ENCODE measurements around the gene ZNF831.

ZNF831 gene

DNA sequence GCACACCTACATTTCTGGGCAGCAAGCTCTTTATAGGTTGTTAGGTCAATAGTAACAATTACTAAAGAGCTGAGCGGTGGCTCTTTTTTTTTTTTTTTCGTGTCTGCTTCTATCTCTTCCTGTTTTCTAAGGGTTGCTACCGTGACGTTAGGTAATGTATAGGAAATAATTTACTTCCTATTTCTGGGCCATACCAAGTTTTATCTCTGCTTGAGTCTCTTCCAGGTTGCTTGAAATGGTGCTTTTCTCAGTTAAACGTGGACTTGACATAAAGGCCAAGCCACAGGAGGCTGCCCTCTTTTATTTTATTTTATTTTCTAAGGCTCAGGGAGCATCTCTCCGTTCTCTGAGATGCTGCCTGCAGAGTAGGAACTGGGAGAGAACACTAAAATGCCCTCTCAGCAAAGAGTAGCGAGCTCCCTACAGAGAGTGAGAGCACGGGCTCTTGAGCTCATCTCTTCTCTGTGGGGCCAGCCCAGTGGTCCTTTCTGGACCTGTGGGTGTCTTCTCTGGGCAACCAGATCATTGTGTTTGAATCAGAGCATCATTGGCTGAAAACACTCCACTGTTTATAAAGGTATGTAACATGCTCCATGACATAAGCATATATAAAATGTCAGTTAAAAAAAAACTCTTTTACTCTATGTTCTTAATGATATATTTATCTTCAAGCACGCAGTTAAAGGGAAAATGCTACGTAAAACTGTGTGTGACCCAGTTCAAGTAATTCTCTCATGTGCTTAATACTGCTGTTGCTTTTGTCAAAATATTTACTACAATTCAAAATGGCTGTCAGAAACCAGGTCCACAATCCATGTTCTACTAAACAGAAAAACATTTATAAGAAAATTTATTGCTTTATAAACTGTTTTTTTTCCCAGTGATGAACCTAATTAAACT lies at the start of gene ZNF831:
Gene ZNF831, plus strand, starts transcription at position 191 of the 900 bp plus-strand sequence. CDS start 27,199 bp downstream, outside the sequence.
- no peak for DNase-seq (ENCODE audit: low read depth)

DNA sequence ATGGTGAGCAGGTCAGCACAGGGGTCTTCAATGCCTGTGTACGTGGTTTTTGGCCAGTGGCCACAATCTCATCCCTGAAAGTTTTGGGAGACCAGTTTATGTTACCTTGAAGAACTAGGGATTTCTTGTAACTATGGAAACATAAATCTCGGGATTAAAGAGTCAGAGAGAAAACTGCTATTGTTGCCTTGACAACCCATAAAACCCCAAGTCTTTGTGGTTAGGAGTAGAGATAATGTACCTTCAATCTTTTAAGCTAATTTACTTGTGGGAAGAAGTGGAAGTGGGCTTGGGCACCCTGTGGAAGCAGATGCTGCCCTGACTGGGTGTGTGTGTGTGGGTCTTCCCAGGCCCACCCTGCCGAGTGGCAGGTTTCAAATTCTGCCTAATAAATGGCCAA lies 46.1 kb upstream of the ZNF831 start:
- DNase-seq (ENCODE audit: low read depth) = no peak

DNA sequence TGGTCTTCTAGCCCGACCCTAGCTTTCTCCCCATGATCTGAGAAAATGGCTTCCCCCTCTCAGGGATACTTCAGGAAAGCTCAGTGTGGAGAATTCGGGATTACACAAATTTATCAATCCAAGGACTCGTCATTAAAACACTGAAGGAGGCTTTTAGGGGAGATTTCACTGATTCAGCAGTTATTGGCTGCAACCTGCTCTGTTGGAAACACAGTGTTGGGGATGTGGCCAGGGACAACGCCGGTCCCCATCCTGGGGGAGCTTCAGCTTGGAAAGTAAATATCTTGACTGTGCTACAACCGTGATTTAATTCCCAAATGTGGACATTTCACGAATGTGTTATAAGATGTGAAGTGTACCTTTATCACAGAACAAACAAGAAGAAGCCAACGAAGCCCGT lies 44.8 kb upstream of the ZNF831 start:
- DNase-seq (ENCODE audit: low read depth) = no peak

DNA sequence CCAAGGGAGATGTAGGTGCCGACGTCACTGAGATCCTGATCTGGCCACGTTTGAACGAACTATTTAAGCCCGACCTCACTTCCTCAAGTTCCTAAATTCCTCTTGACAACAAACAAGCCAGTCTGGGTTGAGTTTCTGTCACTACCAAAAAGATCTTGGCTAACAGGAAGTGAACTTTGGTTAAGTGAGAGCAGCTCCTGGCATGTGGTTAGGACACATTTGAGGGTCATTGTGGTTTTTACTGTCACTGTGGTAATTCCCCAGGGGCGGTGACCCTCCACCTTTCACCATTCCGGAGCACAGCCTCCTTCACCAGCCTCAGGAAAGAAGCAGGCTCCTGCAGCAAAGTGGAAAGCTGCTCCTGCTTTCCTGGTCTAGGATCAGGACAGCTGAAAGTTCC lies 43.1 kb upstream of the ZNF831 start:
- no peak for DNase-seq (ENCODE audit: low read depth)

DNA sequence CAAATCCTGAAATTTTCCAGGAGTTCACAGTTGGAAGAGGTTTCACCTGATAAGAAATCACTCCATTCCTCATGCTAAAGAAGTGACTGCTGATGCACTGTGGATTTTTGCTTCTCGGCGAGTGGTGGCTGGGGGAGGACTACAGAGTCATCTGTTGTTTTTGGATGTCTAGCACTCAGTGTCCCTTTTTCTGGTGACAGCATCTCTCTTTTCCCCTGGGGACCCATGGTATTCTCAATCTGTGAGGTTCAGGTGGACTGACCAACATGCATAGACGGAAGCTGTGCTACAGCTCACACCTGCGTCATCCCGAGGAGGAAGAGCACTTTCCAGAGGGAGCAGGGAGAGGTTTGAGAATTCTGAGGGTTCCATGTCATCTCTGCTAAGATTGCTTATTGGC lies 42.7 kb upstream of the ZNF831 start:
- no peak for DNase-seq (ENCODE audit: low read depth)

DNA sequence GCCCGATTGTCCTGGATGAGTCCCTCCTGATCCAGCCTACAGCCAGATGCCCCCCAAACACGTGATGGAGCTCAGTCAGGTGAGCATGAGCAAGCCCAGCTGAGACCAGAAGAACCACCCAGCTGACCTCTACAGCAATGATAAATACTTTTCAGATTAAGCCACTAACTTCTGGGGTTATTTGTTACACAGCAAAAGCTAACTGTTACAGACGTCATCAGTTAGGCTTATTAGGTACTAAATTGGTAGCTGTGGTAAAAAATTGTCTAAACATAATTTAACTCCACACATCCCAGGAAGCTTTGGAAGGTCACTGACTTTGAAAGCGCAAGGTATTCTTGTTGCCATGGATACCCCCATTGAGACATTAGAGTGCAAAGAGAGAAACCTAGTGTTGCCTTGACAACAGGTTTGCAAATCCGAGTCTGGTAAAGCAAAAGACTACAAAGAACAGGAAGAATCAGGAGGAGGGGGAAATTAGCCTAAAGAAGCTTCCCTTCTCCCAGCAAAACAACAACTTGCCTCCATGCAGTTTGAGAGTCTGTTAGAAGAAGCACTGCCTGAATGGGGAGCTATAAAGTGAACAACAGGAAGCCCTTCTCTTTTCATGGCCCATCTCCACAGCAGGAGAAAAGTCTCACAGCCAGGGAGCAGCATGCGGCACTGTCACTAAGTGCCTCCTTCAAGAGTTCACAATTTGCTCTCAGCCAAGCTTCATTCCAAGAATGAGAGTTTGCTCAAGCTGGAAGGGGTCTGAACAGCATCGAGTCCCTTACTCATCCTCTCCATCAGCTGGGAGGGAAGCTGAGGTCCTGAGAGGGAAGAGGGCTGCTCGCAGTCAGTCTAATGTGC lies 41.7 kb upstream of the ZNF831 start:
- no peak for DNase-seq (ENCODE audit: low read depth)

DNA sequence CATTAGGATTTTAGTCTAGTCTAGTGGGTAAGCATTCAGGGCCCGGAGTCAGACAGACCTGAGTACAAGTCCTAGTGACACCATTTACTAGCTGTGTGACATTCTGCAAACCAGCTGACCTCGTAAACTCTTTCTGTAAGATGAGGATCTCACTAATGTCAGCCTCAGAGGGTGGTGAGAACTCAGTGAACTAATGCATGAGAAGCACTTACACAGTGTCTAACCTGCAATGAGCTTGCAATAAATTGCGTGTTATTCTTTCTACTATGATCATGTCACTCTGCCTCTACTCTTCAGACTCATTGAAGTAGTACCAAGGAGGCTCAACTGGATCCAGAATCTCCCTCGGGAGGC lies 41.1 kb upstream of the ZNF831 start:
- DNase-seq (ENCODE audit: low read depth) = no peak

DNA sequence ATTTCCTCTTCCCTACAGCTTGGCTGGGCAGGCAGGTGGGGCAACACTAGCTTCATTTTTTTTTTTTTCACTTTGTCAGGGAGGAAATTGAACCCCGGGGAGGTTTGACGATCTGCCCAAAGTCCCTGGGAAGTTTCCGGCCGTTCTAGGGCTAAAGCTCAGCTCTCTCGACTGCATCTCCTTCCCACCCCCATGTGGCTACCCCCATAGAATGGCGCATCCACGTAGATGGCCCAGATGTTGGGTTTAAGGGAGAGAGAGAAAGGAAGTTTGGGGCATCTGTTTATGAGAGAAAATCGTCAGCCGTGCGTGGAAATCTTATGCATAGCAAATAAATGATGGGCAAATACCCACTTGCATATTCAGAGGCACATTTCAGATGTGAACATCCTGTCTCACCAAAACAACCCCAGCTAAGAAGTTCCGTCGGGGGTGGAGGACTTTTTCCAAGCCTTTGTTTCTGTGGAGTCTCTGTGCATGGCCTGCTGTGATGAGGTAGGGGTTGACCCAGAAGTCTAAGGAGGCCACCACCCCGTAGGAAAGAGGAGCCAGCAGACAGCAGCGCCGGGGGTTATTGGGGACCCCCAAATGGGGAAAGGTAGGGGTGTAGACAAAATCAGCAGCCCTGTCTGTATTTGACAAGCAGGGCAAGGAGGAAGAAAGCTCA lies 40.5 kb upstream of the ZNF831 start:
- no peak for DNase-seq (ENCODE audit: low read depth)

DNA sequence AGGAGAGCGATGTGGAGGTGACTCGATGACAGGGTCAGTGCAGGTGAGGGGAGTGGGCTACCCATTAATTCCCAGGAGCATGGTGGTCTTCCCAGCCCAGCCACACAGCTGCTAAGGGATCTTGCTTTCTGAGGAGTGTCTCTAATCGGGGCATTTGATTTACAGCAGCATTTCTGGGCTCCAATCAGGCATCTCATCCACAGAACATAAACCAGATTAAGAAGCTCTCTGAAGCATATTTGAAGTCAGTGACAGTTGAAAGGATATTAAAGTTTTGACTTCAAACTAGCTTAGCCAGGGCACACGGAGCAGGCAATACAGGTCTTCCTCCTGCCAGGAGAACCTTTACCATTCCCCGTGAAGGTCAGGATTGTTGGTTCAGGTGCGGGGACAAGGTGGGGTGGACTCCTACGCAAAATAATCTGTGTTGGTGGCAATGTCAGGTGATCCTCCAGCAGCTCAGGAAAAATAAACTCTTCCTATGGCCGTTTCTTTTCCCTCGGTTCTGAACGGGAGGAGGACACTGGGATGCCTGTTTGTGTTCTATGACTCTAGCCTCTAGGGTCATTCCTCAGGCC lies 39.9 kb upstream of the ZNF831 start:
- DNase-seq (ENCODE audit: low read depth) = no peak

DNA sequence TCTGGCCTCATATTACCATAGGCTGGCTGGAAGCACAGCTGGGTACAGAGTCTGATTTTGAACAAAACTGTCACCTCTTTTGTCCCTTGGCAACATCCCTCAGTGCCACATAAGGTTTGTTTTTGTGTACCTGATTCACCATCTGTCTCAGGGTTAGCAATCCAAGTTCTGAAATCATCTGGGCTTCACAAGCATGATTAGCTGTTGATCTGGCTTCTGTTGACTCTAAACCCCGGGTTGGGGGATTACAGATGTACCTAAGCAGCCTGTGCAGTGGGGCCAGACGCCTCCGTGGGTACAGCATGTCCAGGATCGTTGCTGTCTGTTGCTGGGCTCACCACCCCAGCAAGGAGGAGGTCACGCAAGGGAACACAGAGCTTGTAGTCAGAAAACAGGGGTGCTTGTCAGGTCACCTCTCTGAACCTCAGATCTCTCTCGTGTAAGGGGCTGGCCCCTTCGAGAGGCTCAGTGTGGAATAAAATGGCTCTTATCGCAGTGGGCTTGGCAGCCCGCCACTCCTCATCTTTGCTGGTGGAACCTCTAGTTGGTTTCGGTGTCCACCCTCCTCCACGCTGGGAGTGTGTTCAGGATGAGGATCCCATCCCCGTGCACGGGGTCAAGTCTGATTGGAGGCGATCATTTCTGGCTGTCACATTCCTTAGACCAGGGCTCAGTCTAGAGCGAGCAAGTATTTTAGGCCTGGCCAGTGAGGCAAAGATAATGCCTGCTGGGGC lies 39.2 kb upstream of the ZNF831 start:
- no peak for DNase-seq (ENCODE audit: low read depth)

DNA sequence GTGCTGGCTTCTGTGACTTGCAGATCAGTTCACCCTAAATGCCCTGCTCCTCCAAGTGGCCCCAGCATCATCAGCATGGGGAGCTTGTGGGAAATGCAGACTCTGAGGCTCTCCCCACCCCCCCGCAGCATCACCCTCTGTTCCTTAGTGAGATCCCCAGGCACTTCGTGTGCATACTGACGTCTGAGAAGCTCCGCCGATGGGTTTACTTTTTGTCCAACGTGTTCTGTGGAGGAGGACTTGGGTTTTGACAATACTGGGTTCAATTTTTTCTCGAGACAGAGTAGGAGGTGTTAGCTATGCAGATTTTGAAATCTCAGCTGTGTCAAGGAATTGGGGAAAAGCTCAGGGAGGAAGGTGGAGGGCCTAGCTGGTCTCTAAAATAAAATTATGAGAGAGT lies 38.3 kb upstream of the ZNF831 start:
- DNase-seq (ENCODE audit: low read depth) = no peak

DNA sequence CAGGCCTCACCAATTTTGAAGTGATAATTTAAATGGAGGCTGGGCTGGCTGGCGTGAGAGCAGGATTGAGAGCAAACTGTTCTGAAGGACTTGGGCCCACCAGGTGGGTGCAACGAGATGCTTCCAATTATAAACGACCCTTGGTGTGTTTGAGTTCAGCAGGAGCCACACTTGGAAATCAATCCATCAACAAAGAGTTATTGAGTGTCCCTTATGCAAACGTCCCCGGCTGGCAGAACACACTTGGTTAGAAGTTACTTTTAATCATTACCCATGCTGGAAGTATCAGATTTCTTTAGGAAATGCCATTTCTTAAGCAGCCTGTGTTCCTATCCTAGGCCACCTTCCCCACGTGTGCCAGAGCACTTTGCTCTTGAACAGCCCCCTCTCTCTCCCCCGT lies 37.8 kb upstream of the ZNF831 start:
- no peak for DNase-seq (ENCODE audit: low read depth)

DNA sequence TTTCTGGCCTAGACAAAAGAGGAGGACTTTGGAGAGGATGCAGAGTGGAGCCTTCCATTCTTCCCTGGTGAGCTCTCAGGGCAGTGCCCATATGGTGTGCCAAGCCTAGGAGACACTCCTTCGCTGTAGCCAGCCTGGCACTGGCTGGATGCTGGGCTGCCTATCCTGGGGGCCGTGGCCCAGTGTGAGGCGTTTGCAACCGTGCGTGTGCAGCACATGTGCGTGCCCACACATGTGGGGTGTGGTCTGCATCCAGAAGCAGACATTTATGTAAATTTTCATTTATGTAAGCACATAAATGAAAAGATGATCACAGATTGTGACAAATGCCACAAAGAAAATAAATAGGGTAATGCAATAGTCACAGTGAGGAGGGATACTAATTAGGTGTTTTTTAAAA lies 35.8 kb upstream of the ZNF831 start:
- no peak for DNase-seq (ENCODE audit: low read depth)

DNA sequence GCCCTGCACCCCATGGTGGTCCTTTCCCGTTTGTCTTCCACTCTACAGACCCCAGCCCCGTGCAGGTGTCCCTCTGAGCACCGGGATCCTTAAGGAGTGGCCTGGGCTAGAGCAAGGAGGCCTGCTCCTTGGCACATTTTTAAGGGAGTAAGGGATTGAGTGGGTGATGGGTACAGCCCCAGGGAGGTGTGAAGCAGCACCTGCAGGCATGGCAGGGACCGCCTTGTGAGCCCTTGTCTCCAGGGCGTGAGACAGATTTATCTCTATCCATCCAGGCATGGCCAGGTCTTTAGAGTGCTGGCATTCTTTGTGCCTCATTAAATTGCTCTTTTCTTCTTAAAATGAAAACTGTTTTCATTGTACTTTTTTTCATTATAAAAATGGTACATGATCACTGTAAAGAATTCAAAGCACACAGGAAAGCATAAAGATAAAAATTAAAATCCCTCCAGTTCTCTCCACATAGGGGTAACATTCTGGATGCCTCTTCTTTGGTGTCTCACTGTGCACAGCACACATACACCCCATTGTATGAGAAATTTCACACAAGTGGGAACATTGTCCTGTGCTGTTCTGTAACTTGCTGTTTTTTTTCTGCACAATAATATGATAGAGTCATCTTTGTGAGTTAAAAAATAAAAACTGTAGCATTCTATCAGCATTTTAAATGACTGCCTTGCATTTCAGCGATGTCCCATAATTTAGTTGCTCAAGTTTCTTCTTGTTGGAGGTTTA lies 31.9 kb upstream of the ZNF831 start:
- no peak for DNase-seq (ENCODE audit: low read depth)

DNA sequence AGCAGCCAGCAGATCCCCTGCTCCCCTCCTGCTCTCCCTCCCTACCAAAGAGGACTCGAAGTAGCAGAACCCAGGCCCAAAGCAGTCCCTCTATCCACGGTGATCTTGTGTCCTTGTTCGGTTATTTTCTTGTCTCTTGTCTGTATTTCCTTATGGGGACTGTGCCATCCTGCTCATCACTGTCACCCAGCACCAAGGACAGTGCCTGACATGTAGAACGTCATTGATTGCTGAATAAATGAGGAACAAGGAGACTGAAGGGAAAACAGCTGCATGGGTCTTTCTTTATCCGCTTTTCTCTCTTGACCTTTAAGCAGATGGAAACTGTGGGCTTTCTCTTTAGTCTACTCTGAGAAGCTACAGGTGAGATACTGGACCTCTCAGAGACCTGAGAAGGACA lies 29.4 kb upstream of the ZNF831 start:
- DNase-seq (ENCODE audit: low read depth) = no peak

DNA sequence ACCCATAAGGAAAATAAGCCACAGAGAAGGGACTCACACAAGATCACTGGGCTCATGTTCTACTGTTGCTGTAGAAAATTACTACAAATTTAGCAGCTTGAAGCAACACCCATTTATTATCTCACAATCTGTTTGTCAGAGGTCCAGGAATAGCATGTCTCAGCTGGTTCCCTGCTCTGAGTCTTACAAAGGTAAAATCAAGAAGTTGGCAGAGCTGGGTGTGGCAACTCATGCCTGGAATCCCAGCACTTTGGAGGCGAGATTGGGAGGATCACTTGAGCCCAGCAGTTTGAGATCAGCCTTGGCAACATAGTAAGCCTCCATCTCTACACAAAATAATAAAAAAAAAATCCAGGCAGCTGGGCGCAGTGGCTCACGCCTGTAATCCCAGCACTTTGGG lies 28.5 kb upstream of the ZNF831 start:
- no peak for DNase-seq (ENCODE audit: low read depth)

DNA sequence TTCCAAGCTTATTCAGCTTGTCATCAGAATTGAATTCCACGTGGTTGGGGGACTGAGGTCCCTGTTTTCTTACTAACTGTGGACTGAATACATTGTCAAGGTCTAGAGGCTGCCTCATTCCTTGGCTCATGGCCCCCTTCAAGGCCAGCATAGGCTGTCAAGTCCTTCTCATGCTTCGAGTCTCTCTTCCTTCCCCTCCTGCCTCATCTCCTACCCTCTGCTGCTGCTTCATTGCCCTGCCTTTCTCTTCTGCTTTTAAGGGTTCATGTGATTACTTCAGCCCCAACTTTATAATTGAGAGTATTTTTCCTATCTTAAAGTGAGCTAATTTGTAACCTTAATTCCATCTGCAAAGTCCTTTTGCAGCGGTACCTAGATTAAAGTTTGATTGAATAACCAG lies 27.6 kb upstream of the ZNF831 start:
- DNase-seq (ENCODE audit: low read depth) = no peak

DNA sequence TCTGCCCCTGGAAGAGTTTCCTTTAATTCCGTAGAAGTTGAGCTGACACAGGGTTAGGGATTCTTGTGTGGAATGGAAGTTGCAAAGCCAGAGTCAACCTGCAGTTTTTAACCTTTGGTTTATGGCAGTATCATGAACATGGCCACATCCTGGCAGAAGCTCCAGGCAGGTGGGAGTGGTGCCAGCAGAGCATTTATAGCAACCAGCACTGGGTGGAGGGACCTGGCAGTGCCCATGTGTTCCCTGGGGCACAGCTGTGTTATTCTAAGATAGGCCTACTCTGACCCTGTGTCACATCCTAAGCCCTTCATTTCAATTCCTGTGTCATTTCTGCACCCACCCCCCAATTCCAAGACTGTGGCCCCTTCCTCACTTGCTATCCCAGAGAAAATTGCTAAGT lies 26.1 kb upstream of the ZNF831 start:
- no peak for DNase-seq (ENCODE audit: low read depth)

DNA sequence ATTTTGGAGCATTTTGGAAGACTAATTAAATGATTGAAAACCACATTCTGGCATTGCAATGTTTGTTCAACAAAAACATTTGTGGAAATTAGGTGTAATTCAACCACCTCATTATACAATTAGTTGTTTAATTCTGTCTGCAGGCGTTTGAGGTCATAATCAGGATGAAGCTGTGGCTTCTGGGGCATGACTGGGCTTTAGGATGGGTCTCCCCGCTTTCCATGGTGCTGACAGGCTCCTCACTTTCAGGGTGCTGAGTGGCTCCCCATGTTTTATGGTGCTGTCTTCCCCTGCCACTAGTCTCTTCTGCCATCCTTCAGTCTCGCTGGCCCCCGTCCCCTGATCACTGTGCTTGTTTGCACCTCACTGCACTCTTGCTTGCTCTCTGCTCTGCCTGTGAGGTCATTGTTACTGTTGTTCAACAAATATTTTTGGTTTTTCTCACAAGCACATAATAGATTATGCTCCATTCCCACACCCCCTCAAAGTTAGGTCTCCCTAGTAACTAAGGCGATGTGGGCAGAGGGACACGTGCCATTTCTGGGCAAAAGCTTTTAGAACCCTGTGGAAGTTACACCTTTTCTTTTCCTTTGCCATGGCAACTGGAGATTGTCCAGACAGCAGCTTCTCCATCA lies 25.4 kb upstream of the ZNF831 start:
- no peak for DNase-seq (ENCODE audit: low read depth)

DNA sequence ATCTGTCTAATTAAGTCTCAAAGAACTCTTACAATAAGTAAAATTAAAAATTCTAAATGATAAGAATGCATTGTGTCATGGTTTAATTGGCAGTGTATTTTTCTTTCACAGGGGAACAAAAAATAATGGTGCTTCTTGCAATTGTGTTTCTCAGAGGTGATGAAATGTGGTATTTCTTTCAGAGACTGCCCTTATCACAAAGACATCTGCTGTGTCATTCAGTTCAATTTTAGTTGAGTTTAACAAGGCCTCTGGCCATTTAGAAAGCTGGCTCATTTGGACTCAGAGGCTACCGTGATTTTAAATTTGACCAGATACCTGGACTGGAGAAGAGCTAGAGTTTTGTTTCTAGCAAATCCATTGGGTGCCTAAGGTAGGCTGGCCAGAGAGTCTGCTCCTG lies 23.6 kb upstream of the ZNF831 start:
- DNase-seq (ENCODE audit: low read depth) = no peak

All from CMK (cell line).